K562 (cell line): ENCODE data around the gene CD164. TPM values are rescaled to one million over a fixed set of nuclear protein-coding genes. Genes with fewer than 3 reads are reported as not detected.

Experiments
- ARNT ChIP-seq, 2 experiments: fragments of 450-650 bp; IDR thresholded peaks; 2 replicates each; pipeline ENCODE4 v1.6.1; 2016; ENCODE audit warnings: mild to moderate bottlenecking in 1 of 2
- ATF6 ChIP-seq: sonication (generic); formaldehyde crosslinking; IDR thresholded peaks from 2 replicates; pipeline ENCODE4 v1.4.0; 2020; ENCODE audit warnings: mild to moderate bottlenecking, missing genetic modification reagents
- ATF7 ChIP-seq: fragments of 450-650 bp; IDR thresholded peaks from 2 replicates; pipeline ENCODE4 v1.7.1; 2014; ENCODE audit warnings: mild to moderate bottlenecking, moderate library complexity
- KAT8 ChIP-seq: fragments of 450-650 bp; IDR thresholded peaks from 2 replicates; pipeline ENCODE4 v1.6.1; 2016; ENCODE audit warnings: low read depth, mild to moderate bottlenecking
- LCOR ChIP-seq: sonication (generic); formaldehyde crosslinking; IDR thresholded peaks from 2 replicates; pipeline ENCODE4 v1.8.0; 2022; ENCODE audit warnings: mild to moderate bottlenecking, missing genetic modification reagents
- MGA ChIP-seq: fragments of 450-650 bp; IDR thresholded peaks from 2 replicates; pipeline ENCODE4 v1.6.1; 2016; ENCODE audit warnings: mild to moderate bottlenecking, moderate library complexity
- MYC ChIP-seq, 2 experiments: fragments of 250-450 bp in 1 of 2; sonication (Bioruptor Pico) in 1 of 2; IDR thresholded peaks; 2 replicates each; pipeline versions ENCODE4 v1.5.1 to v1.6.1; 2012 to 2021; ENCODE audit warnings: low read depth in 2 of 2, borderline replicate concordance in 1 of 2, improper control_type of control experiment in 1 of 2, low read length in 1 of 2, mild to moderate bottlenecking in 1 of 2, moderate library complexity in 1 of 2
- RBM17 ChIP-seq: fragments of 200-400 bp; formaldehyde crosslinking; IDR thresholded peaks from 2 replicates; pipeline ENCODE4 v1.6.1; 2017; ENCODE audit warnings: low read depth, mild to moderate bottlenecking, low read length, borderline replicate concordance
- STAG1 ChIP-seq: sonication (generic); formaldehyde crosslinking; IDR thresholded peaks from 2 replicates; pipeline ENCODE4 v1.5.0; 2020; ENCODE audit warnings: missing genetic modification reagents, borderline replicate concordance
- ZNF41 ChIP-seq: fragments of 250-450 bp; sonication (Bioruptor Pico); conservative IDR thresholded peaks from 2 replicates; pipeline ENCODE4 v1.4.0; 2020; ENCODE audit warnings: mild to moderate bottlenecking
- ZSCAN32 ChIP-seq: fragments of 450-650 bp; formaldehyde crosslinking; IDR thresholded peaks from 2 replicates; pipeline ENCODE4 v1.4.0; 2020; ENCODE audit warnings: mild to moderate bottlenecking, moderate library complexity
- polyA plus RNA-seq, 8 experiments: library from polyadenylated mRNA; depleted of rRNA in 4 of 8; stranded (reverse) in 5 of 8; unstranded in 3 of 8; fragments of >200 nt; fragmentation: Nextera tagmentation in 2 of 8; fragmentation: Illumina TruSeq in 1 of 8; extraction: Ambion mirVana in 2 of 8; extraction: Trizol in 1 of 8; gene quantifications; 2 replicates each; pipeline versions ENCODE4 v1.2.1 to v1.2.3, GENCODE V29; 2011 to 2014; ENCODE audit warnings: inconsistent platforms in 1 of 8, missing spikeins in 1 of 8
- total RNA-seq, 7 experiments: library from RNA; depleted of rRNA in 6 of 7; stranded (reverse); fragments of >200 nt in 6 of 7; fragmentation: Illumina TruSeq in 2 of 7; extraction: Trizol in 2 of 7; gene quantifications; 2 replicates each; pipeline versions ENCODE4 v1.2.1 to v1.2.3, GENCODE V29; 2011 to 2021; ENCODE audit warnings: low replicate concordance in 1 of 7
- TF ChIP-seq, protein P1 (sequence below): fragments of 250-450 bp; sonication (Bioruptor Pico); IDR thresholded peaks from 2 replicates; pipeline ENCODE4 v1.4.0; 2020; ENCODE audit warnings: mild to moderate bottlenecking, moderate library complexity

Gene CD164
- total and polyA plus RNA-seq, 9 of the 15 experiments (the other 6 are each of a cell fraction or from before 2014, with no cell fraction given): 79.5 to 317 (median 165) TPM

DNA sequence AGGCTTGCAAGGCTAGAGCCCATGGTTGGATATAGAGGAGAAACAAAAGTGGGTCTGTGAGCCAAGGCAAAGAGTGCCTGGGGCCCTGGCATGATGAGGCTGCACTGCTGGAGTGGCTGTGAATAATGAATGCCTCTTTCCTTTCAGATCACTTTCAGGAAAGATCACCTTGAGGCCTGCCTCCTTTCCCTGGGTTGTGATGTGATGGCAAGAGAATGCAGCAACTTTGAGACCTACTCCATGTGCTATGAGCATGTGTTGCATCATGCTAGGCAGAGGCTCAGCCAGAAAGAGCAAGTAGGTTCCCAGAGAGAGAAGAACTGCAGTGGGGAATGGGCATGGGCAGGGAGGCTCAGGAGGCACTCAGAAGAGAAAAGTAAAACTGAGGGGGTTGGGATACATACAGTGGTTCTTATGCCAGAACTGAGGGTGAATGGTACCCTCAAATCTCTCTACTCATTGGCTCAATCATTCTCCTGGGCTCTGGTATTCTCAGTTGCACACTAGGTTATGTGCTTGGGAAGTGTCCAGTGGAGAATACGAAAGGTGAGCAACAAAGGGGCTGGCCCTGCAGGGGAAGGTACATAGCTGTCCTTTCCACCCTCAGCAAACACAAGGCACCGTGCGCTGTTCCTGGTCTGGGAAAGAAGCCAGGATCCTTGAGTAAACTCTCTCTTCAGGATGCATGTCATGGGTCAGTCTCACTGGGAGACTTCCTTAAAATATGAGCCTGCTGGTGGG is 45.9 kb downstream of the CD164 start (continued):
- TF ChIP-seq MGA: peak; percentile 93
- peak; percentile 46; the same call in 1 of the 2 replicates for TF ChIP-seq ATF7
- TF ChIP-seq ZSCAN32 (CRISPR knock-in tag): peak; percentile 87; the same call in 1 of the 2 replicates
- TF ChIP-seq ATF6 (CRISPR knock-in tag): no peak
- 0 out of 4 replicates have a peak, but pooled peaks of 1 of the 2 experiments have one; percentile 15 for TF ChIP-seq ARNT (IDR thresholded peaks at IDR 0.05)
- TF ChIP-seq STAG1 (CRISPR knock-in tag): no peak
- TF ChIP-seq RBM17: no peak
- TF ChIP-seq KAT8: no peak
- no peak for TF ChIP-seq LCOR
- TF ChIP-seq MYC (IDR thresholded peaks at IDR 0.05; ENCODE audit: low read depth, low read length): peak; percentile 77
- TF ChIP-seq MYC (CRISPR knock-in tag; IDR thresholded peaks at IDR 0.05; ENCODE audit: borderline replicate concordance, low read depth): no peak
- TF ChIP-seq ZNF41: no peak
- TF ChIP-seq, protein P1, sequence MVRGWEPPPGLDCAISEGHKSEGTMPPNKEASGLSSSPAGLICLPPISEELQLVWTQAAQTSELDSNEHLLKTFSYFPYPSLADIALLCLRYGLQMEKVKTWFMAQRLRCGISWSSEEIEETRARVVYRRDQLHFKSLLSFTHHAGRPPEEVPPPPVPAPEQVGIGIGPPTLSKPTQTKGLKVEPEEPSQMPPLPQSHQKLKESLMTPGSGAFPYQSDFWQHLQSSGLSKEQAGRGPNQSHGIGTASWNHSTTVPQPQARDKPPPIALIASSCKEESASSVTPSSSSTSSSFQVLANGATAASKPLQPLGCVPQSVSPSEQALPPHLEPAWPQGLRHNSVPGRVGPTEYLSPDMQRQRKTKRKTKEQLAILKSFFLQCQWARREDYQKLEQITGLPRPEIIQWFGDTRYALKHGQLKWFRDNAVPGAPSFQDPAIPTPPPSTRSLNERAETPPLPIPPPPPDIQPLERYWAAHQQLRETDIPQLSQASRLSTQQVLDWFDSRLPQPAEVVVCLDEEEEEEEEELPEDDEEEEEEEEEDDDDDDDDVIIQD: 0 out of 2 replicates have a peak, but pooled peaks have one; percentile 86
